K562 (cell line): ENCODE measurements around the gene ACAP3. TPM values are rescaled to one million over a fixed set of nuclear protein-coding genes. Genes with fewer than 3 reads are reported as not detected.
A peak's percentile ranks its signal among the peaks of the same experiment; 100 is the strongest.

ENCODE experiments used
- GABPB1 ChIP-seq: sonication (generic); formaldehyde crosslinking; IDR thresholded peaks from 2 replicates; pipeline ENCODE4 v1.8.0; 2022; ENCODE audit warnings: mild to moderate bottlenecking, missing genetic modification reagents
- MCM2 ChIP-seq: fragments of 450-650 bp; IDR thresholded peaks from 2 replicates; pipeline ENCODE4 v1.6.1; 2017; ENCODE audit warnings: low read depth, mild to moderate bottlenecking
- POLR2G ChIP-seq: fragments of 200-400 bp; formaldehyde crosslinking; IDR thresholded peaks from 2 replicates; pipeline ENCODE4 v1.6.1; 2017; ENCODE audit warnings: low read depth, mild to moderate bottlenecking, antibody characterized with exemption, low read length, moderate library complexity
- RNF219 ChIP-seq: fragments of 250-450 bp; sonication (Bioruptor Pico); IDR thresholded peaks from 2 replicates; pipeline ENCODE4 v1.5.0; 2022; ENCODE audit warnings: mild to moderate bottlenecking
- SETDB1 ChIP-seq: IDR thresholded peaks from one replicate; pipeline ENCODE4 v1.6.1; 2012; ENCODE audit warnings: low read length, control low read depth, inconsistent platforms
- SIN3A ChIP-seq, 2 experiments: fragments of 150-350 bp in 1 of 2; IDR thresholded peaks; 2 replicates each; pipeline ENCODE4 v1.6.1; 2011 to 2016; ENCODE audit warnings: borderline replicate concordance in 2 of 2, low read depth in 2 of 2, low read length in 2 of 2, mild to moderate bottlenecking in 2 of 2, moderate library complexity in 2 of 2; ENCODE audit not compliant: control insufficient read depth in 1 of 2
- THRAP3 ChIP-seq: fragments of 450-650 bp; IDR thresholded peaks from 2 replicates; pipeline ENCODE4 v1.6.1; 2016; ENCODE audit warnings: mild to moderate bottlenecking, inconsistent platforms, borderline replicate concordance
- USF1 ChIP-seq: sonication (generic); formaldehyde crosslinking; IDR thresholded peaks from 2 replicates; pipeline ENCODE4 v1.9.0; 2022; ENCODE audit warnings: mild to moderate bottlenecking, missing genetic modification reagents
- YY1 ChIP-seq, 3 experiments: IDR thresholded peaks; 2 replicates each; pipeline ENCODE4 v1.6.1; 2011; ENCODE audit warnings: low read length in 2 of 3, mild to moderate bottlenecking in 2 of 3, moderate library complexity in 2 of 3, borderline replicate concordance in 1 of 3, control low read depth in 1 of 3, low read depth in 1 of 3; ENCODE audit not compliant: insufficient read depth in 3 of 3, insufficient replicate concordance in 2 of 3, control insufficient read depth in 1 of 3, insufficient read length in 1 of 3; ENCODE audit errors: extremely low read depth in 1 of 3
- polyA plus RNA-seq, 8 experiments: library from polyadenylated mRNA; depleted of rRNA in 4 of 8; stranded (reverse) in 5 of 8; unstranded in 3 of 8; fragments of >200 nt; fragmentation: Nextera tagmentation in 2 of 8; fragmentation: Illumina TruSeq in 1 of 8; extraction: Ambion mirVana in 2 of 8; extraction: Trizol in 1 of 8; gene quantifications; 2 replicates each; pipeline versions ENCODE4 v1.2.1 to v1.2.3, GENCODE V29; 2011 to 2014; ENCODE audit warnings: inconsistent platforms in 1 of 8, missing spikeins in 1 of 8
- total RNA-seq, 7 experiments: library from RNA; depleted of rRNA in 6 of 7; stranded (reverse); fragments of >200 nt in 6 of 7; fragmentation: Illumina TruSeq in 2 of 7; extraction: Trizol in 2 of 7; gene quantifications; 2 replicates each; pipeline versions ENCODE4 v1.2.1 to v1.2.3, GENCODE V29; 2011 to 2021; ENCODE audit warnings: low replicate concordance in 1 of 7
- TF ChIP-seq, protein P1 (sequence below): fragments of 450-650 bp; IDR thresholded peaks from 2 replicates; pipeline ENCODE4 v1.6.1; 2016
- TF ChIP-seq, protein P2 (sequence below): sonication (generic); formaldehyde crosslinking; IDR thresholded peaks from 2 replicates; pipeline ENCODE4 v1.5.0; 2020; ENCODE audit warnings: missing genetic modification reagents
- TF ChIP-seq, protein P3 (sequence below): sonication (generic); formaldehyde crosslinking; IDR thresholded peaks from 2 replicates; pipeline ENCODE4 v1.8.1; 2022; ENCODE audit warnings: missing genetic modification reagents
- TF ChIP-seq, protein P4 (sequence below): sonication (generic); formaldehyde crosslinking; IDR thresholded peaks from 2 replicates; pipeline ENCODE4 v1.8.1; 2023; ENCODE audit warnings: mild to moderate bottlenecking, missing genetic modification reagents

ACAP3 gene
- total and polyA plus RNA-seq, 9 of the 15 experiments (the other 6 are each of a cell fraction or from before 2014, with no cell fraction given): 0.01 to 49.0 (median 12.0) TPM

GRCh38 chr1:1325288-1326074, 17.8 kb upstream of the ACAP3 start (continued):
- TF ChIP-seq YY1 (IDR thresholded peaks at IDR 0.05; ENCODE audit: borderline replicate concordance in 1 of 3, control insufficient read depth in 1 of 3, extremely low read depth in 1 of 3, insufficient read depth in 3 of 3, insufficient read length in 1 of 3, insufficient replicate concordance in 2 of 3, low read depth in 1 of 3, low read length in 2 of 3) (peak in 1 of 3 experiments; percentile 5), GABPB1 (CRISPR knock-in tag) (0 out of 2 replicates have a peak, but pooled peaks have one; percentile 1), MCM2 (no peak), POLR2G (peak; percentile 47; the same call in 1 of the 2 replicates), THRAP3 (no peak), RNF219 (CRISPR knock-in tag) (no peak), SETDB1 (no peak), SIN3A (IDR thresholded peaks at IDR 0.05; ENCODE audit: borderline replicate concordance in 2 of 2, control insufficient read depth in 1 of 2, low read depth in 2 of 2, low read length in 2 of 2) (0 out of 4 replicates have a peak, but pooled peaks of 1 of the 2 experiments have one; percentile 51), USF1 (CRISPR knock-in tag) (peak; percentile 3; the same call in 1 of the 2 replicates)
- TF ChIP-seq, protein P1, sequence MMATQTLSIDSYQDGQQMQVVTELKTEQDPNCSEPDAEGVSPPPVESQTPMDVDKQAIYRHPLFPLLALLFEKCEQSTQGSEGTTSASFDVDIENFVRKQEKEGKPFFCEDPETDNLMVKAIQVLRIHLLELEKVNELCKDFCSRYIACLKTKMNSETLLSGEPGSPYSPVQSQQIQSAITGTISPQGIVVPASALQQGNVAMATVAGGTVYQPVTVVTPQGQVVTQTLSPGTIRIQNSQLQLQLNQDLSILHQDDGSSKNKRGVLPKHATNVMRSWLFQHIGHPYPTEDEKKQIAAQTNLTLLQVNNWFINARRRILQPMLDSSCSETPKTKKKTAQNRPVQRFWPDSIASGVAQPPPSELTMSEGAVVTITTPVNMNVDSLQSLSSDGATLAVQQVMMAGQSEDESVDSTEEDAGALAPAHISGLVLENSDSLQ: no peak
- TF ChIP-seq, protein P2, sequence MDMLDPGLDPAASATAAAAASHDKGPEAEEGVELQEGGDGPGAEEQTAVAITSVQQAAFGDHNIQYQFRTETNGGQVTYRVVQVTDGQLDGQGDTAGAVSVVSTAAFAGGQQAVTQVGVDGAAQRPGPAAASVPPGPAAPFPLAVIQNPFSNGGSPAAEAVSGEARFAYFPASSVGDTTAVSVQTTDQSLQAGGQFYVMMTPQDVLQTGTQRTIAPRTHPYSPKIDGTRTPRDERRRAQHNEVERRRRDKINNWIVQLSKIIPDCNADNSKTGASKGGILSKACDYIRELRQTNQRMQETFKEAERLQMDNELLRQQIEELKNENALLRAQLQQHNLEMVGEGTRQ (CRISPR knock-in tag): no peak
- TF ChIP-seq, protein P3, sequence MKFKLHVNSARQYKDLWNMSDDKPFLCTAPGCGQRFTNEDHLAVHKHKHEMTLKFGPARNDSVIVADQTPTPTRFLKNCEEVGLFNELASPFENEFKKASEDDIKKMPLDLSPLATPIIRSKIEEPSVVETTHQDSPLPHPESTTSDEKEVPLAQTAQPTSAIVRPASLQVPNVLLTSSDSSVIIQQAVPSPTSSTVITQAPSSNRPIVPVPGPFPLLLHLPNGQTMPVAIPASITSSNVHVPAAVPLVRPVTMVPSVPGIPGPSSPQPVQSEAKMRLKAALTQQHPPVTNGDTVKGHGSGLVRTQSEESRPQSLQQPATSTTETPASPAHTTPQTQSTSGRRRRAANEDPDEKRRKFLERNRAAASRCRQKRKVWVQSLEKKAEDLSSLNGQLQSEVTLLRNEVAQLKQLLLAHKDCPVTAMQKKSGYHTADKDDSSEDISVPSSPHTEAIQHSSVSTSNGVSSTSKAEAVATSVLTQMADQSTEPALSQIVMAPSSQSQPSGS (CRISPR knock-in tag): 0 out of 2 replicates have a peak, but pooled peaks have one; percentile 18
- TF ChIP-seq, protein P4, sequence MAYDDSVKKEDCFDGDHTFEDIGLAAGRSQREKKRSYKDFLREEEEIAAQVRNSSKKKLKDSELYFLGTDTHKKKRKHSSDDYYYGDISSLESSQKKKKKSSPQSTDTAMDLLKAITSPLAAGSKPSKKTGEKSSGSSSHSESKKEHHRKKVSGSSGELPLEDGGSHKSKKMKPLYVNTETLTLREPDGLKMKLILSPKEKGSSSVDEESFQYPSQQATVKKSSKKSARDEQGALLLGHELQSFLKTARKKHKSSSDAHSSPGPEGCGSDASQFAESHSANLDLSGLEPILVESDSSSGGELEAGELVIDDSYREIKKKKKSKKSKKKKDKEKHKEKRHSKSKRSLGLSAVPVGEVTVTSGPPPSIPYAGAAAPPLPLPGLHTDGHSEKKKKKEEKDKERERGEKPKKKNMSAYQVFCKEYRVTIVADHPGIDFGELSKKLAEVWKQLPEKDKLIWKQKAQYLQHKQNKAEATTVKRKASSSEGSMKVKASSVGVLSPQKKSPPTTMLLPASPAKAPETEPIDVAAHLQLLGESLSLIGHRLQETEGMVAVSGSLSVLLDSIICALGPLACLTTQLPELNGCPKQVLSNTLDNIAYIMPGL: peak; percentile 12; the same call in 1 of the 2 replicates
